ENCODE measurements around the gene NEUROD2. TPM values are rescaled to one million over a fixed set of nuclear protein-coding genes. Genes with fewer than 3 reads are reported as not detected.

NEUROD2 gene
- total and polyA plus RNA-seq, 2 experiments from 2014 or later = not detected

DNA sequence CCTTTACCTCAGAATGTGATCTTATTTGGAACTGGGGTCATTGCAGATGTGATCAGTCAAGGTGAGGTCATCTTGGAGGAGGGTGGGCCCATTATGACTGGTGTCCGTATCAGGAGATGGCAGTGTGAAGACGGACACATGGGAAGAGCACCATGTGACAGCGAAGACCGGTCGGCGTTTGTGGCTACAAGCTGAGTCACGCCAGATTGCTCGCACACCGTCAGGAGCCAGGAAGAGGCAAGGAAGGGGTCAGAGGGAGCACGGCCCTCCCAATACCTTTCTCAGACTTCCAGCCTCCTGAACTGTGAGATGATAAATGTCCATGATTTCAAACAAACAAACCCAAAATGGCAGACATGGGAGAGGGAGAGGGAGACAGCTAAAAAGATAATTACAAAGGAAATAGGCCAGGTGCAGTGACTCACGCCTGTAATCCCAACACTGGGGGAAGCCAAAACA is 42.4 kb upstream of the NEUROD2 start:
- no peak overlapping the region for H2AFZ ChIP-seq
- no peak overlapping the region for H3K27ac Mint-ChIP-seq
- H3F3A ChIP-seq (replicated peaks; ENCODE audit: low read depth) = peaks cover 14% of the 10 kb centered on the region; the same call in 1 of the 2 replicates
- peaks cover 10% of the 10 kb centered on the region for H4K20me1 ChIP-seq (replicated peaks; ENCODE audit: insufficient read depth)
- no peaks in the 10 kb centered on the region for H3K27me3 ChIP-seq (ENCODE audit: insufficient read depth)
- H3K9me2 ChIP-seq (ENCODE audit: insufficient read depth) = no peaks in the 10 kb centered on the region
- H3K27ac ChIP-seq (ENCODE audit: low read depth) = no peak overlapping the region; the same call in 1 of the 2 replicates
- ATAC-seq (no peak), DNase-seq (ENCODE audit: low spot score) (no peak)
- peaks cover 5% of the 10 kb centered on the region for H3K36me3 Mint-ChIP-seq (ENCODE audit: low read depth)
- H3K4me1 Mint-ChIP-seq = peaks cover 56% of the 10 kb centered on the region
- H3K79me2 ChIP-seq (replicated peaks; ENCODE audit: insufficient read depth) = peaks cover 32% of the 10 kb centered on the region
- H3K4me3 Mint-ChIP-seq = no peak overlapping the region; the same call in 2 of the 3 replicates
- no peaks in the 10 kb centered on the region; the same call in 2 of the 3 replicates for H3K9me3 Mint-ChIP-seq
- no peak overlapping the region for H3K4me2 ChIP-seq
- peaks cover 36% of the 10 kb centered on the region for H3K4me1 ChIP-seq (ENCODE audit: insufficient read depth)
- TF ChIP-seq ZNF331 (CRISPR knock-in tag; IDR thresholded peaks at IDR 0.05; ENCODE audit: low read depth) (no peak), EZH2 (IDR thresholded peaks at IDR 0.05; ENCODE audit: low read depth, unreplicated experiment) (no peak), ZNF114 (CRISPR knock-in tag; IDR thresholded peaks at IDR 0.05) (no peak), NANOG (IDR thresholded peaks at IDR 0.05; ENCODE audit: borderline replicate concordance) (no peak), CREB1 (CRISPR knock-in tag; IDR thresholded peaks at IDR 0.05; ENCODE audit: low read depth) (no peak), POLR2AphosphoS5 (IDR thresholded peaks at IDR 0.05; ENCODE audit: low read depth) (no peak), EZH2phosphoT487 (IDR thresholded peaks at IDR 0.05; ENCODE audit: unreplicated experiment) (no peak)
- TF ChIP-seq, protein P1, sequence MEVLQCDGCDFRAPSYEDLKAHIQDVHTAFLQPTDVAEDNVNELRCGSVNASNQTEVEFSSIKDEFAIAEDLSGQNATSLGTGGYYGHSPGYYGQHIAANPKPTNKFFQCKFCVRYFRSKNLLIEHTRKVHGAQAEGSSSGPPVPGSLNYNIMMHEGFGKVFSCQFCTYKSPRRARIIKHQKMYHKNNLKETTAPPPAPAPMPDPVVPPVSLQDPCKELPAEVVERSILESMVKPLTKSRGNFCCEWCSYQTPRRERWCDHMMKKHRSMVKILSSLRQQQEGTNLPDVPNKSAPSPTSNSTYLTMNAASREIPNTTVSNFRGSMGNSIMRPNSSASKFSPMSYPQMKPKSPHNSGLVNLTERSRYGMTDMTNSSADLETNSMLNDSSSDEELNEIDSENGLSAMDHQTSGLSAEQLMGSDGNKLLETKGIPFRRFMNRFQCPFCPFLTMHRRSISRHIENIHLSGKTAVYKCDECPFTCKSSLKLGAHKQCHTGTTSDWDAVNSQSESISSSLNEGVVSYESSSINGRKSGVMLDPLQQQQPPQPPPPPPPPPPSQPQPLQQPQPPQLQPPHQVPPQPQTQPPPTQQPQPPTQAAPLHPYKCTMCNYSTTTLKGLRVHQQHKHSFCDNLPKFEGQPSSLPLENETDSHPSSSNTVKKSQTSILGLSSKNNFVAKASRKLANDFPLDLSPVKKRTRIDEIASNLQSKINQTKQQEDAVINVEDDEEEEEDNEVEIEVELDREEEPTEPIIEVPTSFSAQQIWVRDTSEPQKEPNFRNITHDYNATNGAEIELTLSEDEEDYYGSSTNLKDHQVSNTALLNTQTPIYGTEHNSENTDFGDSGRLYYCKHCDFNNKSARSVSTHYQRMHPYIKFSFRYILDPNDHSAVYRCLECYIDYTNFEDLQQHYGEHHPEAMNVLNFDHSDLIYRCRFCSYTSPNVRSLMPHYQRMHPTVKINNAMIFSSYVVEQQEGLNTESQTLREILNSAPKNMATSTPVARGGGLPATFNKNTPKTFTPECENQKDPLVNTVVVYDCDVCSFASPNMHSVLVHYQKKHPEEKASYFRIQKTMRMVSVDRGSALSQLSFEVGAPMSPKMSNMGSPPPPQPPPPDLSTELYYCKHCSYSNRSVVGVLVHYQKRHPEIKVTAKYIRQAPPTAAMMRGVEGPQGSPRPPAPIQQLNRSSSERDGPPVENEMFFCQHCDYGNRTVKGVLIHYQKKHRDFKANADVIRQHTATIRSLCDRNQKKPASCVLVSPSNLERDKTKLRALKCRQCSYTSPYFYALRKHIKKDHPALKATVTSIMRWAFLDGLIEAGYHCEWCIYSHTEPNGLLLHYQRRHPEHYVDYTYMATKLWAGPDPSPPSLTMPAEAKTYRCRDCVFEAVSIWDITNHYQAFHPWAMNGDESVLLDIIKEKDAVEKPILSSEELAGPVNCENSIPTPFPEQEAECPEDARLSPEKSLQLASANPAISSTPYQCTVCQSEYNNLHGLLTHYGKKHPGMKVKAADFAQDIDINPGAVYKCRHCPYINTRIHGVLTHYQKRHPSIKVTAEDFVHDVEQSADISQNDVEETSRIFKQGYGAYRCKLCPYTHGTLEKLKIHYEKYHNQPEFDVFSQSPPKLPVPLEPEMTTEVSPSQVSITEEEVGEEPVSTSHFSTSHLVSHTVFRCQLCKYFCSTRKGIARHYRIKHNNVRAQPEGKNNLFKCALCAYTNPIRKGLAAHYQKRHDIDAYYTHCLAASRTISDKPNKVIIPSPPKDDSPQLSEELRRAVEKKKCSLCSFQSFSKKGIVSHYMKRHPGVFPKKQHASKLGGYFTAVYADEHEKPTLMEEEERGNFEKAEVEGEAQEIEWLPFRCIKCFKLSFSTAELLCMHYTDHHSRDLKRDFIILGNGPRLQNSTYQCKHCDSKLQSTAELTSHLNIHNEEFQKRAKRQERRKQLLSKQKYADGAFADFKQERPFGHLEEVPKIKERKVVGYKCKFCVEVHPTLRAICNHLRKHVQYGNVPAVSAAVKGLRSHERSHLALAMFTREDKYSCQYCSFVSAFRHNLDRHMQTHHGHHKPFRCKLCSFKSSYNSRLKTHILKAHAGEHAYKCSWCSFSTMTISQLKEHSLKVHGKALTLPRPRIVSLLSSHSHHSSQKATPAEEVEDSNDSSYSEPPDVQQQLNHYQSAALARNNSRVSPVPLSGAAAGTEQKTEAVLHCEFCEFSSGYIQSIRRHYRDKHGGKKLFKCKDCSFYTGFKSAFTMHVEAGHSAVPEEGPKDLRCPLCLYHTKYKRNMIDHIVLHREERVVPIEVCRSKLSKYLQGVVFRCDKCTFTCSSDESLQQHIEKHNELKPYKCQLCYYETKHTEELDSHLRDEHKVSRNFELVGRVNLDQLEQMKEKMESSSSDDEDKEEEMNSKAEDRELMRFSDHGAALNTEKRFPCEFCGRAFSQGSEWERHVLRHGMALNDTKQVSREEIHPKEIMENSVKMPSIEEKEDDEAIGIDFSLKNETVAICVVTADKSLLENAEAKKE (CRISPR knock-in tag; IDR thresholded peaks at IDR 0.05) = no peak
- TF ChIP-seq, protein P2, sequence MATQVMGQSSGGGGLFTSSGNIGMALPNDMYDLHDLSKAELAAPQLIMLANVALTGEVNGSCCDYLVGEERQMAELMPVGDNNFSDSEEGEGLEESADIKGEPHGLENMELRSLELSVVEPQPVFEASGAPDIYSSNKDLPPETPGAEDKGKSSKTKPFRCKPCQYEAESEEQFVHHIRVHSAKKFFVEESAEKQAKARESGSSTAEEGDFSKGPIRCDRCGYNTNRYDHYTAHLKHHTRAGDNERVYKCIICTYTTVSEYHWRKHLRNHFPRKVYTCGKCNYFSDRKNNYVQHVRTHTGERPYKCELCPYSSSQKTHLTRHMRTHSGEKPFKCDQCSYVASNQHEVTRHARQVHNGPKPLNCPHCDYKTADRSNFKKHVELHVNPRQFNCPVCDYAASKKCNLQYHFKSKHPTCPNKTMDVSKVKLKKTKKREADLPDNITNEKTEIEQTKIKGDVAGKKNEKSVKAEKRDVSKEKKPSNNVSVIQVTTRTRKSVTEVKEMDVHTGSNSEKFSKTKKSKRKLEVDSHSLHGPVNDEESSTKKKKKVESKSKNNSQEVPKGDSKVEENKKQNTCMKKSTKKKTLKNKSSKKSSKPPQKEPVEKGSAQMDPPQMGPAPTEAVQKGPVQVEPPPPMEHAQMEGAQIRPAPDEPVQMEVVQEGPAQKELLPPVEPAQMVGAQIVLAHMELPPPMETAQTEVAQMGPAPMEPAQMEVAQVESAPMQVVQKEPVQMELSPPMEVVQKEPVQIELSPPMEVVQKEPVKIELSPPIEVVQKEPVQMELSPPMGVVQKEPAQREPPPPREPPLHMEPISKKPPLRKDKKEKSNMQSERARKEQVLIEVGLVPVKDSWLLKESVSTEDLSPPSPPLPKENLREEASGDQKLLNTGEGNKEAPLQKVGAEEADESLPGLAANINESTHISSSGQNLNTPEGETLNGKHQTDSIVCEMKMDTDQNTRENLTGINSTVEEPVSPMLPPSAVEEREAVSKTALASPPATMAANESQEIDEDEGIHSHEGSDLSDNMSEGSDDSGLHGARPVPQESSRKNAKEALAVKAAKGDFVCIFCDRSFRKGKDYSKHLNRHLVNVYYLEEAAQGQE (IDR thresholded peaks at IDR 0.05; ENCODE audit: unreplicated experiment) = no peak
- TF ChIP-seq, protein P3, sequence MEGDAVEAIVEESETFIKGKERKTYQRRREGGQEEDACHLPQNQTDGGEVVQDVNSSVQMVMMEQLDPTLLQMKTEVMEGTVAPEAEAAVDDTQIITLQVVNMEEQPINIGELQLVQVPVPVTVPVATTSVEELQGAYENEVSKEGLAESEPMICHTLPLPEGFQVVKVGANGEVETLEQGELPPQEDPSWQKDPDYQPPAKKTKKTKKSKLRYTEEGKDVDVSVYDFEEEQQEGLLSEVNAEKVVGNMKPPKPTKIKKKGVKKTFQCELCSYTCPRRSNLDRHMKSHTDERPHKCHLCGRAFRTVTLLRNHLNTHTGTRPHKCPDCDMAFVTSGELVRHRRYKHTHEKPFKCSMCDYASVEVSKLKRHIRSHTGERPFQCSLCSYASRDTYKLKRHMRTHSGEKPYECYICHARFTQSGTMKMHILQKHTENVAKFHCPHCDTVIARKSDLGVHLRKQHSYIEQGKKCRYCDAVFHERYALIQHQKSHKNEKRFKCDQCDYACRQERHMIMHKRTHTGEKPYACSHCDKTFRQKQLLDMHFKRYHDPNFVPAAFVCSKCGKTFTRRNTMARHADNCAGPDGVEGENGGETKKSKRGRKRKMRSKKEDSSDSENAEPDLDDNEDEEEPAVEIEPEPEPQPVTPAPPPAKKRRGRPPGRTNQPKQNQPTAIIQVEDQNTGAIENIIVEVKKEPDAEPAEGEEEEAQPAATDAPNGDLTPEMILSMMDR (conservative IDR thresholded peaks at IDR 0.05; ENCODE audit: low read depth in 2 of 2) = no peak
- TF ChIP-seq, protein P4, sequence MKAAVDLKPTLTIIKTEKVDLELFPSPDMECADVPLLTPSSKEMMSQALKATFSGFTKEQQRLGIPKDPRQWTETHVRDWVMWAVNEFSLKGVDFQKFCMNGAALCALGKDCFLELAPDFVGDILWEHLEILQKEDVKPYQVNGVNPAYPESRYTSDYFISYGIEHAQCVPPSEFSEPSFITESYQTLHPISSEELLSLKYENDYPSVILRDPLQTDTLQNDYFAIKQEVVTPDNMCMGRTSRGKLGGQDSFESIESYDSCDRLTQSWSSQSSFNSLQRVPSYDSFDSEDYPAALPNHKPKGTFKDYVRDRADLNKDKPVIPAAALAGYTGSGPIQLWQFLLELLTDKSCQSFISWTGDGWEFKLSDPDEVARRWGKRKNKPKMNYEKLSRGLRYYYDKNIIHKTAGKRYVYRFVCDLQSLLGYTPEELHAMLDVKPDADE (IDR thresholded peaks at IDR 0.05) = no peak
- no peaks in the 10 kb centered on the region for H3K36me3 ChIP-seq (ENCODE audit: insufficient read depth)
- peaks cover 20% of the 10 kb centered on the region for H3K27me3 Mint-ChIP-seq (ENCODE audit: insufficient read depth, low read depth, poor library complexity)
- no peak overlapping the region for H3K4me3 ChIP-seq
